GM19467 (cell line): ENCODE data around the gene NLK.
"Not testable (repeated sequence)": the region's sequence is repeated elsewhere in the genome, so short reads cannot be mapped to it uniquely, and the experiment has no call there.

ENCODE experiments used
- ATAC-seq: cut with Tn5 transposase; IDR thresholded peaks from one replicate; pipeline ENCODE4 v1.9.1; 2021; ENCODE audit warnings: mild to moderate bottlenecking, moderate library complexity; ENCODE audit not compliant: unreplicated experiment

NLK gene

GRCh38 chr17:28145348-28145747, 102.9 kb downstream of the NLK start:
- no peak for ATAC-seq

GRCh38 chr17:28147017-28147416, 104.5 kb downstream of the NLK start:
- no peak for ATAC-seq

GRCh38 chr17:28151001-28151400, 108.5 kb downstream of the NLK start:
- no peak for ATAC-seq

- ATAC-seq, result no peak
These were observed 111.7 kb downstream of the NLK start for GRCh38 chr17:28154214-28154613.

GRCh38 chr17:28155405-28155804, 112.9 kb downstream of the NLK start:
- not testable (repeated sequence) for ATAC-seq

GRCh38 chr17:28159004-28159403, 116.5 kb downstream of the NLK start:
- ATAC-seq, result no peak

GRCh38 chr17:28159924-28160323, 117.4 kb downstream of the NLK start:
- ATAC-seq, result no peak

GRCh38 chr17:28160610-28161009, 118.1 kb downstream of the NLK start:
- no peak for ATAC-seq

- ATAC-seq, result no peak
These were observed 118.8 kb downstream of the NLK start for GRCh38 chr17:28161311-28161710.

- no peak for ATAC-seq
These were observed 124.0 kb downstream of the NLK start for GRCh38 chr17:28166478-28166877.

GRCh38 chr17:28169621-28170349, 127.3 kb downstream of the NLK start:
- no peak for ATAC-seq

- no peak for ATAC-seq
These were observed 128.3 kb downstream of the NLK start for GRCh38 chr17:28170771-28171170.

- no peak for ATAC-seq
These were observed 130.6 kb downstream of the NLK start for GRCh38 chr17:28173031-28173561.

GRCh38 chr17:28173801-28174200, 131.3 kb downstream of the NLK start:
- no peak for ATAC-seq

- ATAC-seq, result no peak
These were observed 132.0 kb downstream of the NLK start for GRCh38 chr17:28174352-28175046.

GRCh38 chr17:28177351-28177750, 134.9 kb downstream of the NLK start:
- no peak for ATAC-seq

GRCh38 chr17:28178800-28179199, 136.3 kb downstream of the NLK start:
- no peak for ATAC-seq

GRCh38 chr17:28180449-28180848, 138.0 kb downstream of the NLK start:
- no peak for ATAC-seq

- no peak for ATAC-seq
These were observed 139.1 kb downstream of the NLK start for GRCh38 chr17:28181568-28181967.

- ATAC-seq, result no peak
These were observed 140.1 kb downstream of the NLK start for GRCh38 chr17:28182559-28182958.

GRCh38 chr17:28185658-28186057, 143.2 kb downstream of the NLK start:
- no peak for ATAC-seq

- not testable (repeated sequence) for ATAC-seq
These were observed 144.0 kb downstream of the NLK start for GRCh38 chr17:28186472-28186871.
